Adipose tissue (tissue), 3 donors: Measurements from ENCODE around the gene PXDN. TPM values are rescaled to one million over a fixed set of nuclear protein-coding genes. Genes with fewer than 3 reads are reported as not detected.
"Not testable (repeated sequence)": the region's sequence is repeated elsewhere in the genome, so short reads cannot be mapped to it uniquely, and the experiment has no call there.

Experiments
- H3K27ac ChIP-seq: one replicate; pipeline ENCODE4 v1.5.1; 2013; ENCODE audit warnings: low read depth, low read length
- WGBS, 3 donors: extraction: QIAGEN DNeasy Blood & Tissue Kit; methylation state at CpG; one replicate each; pipeline ENCODE4 v1.1.7; 2013; 5-methylcytosine and 5-hydroxymethylcytosine counted together
- polyA plus RNA-seq, 3 donors: library from polyadenylated mRNA; stranded (reverse); fragments of 200-250 nt; gene quantifications; one replicate each; pipeline ENCODE4 v1.2.3, GENCODE V29; 2013
- donor health status: healthy with polysubstance abuse.
- donor health status: Bipolar disorder and iron deficiency.
- donor health status: healthy.

The PXDN gene
- polyA plus RNA-seq, 3 donors, result 10.2 to 132 (median 17.7) TPM

- 80 to 89% (median 84%) methylated on average over 20 of the region's 20 CpGs for WGBS, 3 donors
- no peak overlapping the region for H3K27ac ChIP-seq
These were observed 62.8 kb downstream of the PXDN start for GRCh38 chr2:1681323-1682180.

- WGBS, 3 donors, result 43 to 51% (median 50%) methylated on average over 3 of the region's 3 CpGs
- no peak overlapping the region for H3K27ac ChIP-seq
These were observed 63.3 kb downstream of the PXDN start for GRCh38 chr2:1681017-1681318.

GRCh38 chr2:1680222-1681016 is 63.9 kb downstream of the PXDN start:
- no peak overlapping the region for H3K27ac ChIP-seq
- 86 to 91% (median 89%) methylated on average over 33 of the region's 33 CpGs for WGBS, 3 donors

GRCh38 chr2:1679488-1680039 is 64.8 kb downstream of the PXDN start:
- not testable (repeated sequence) for H3K27ac ChIP-seq
- WGBS, 3 donors, result 89 to 96% (median 90%) methylated on average over 11 of the region's 11 CpGs

- WGBS, 3 donors, result 87 to 93% (median 93%) methylated on average over 7 of the region's 7 CpGs
- H3K27ac ChIP-seq, result not testable (repeated sequence)
These were observed 65.2 kb downstream of the PXDN start for GRCh38 chr2:1679065-1679464.

- WGBS, 3 donors, result 84 to 92% (median 90%) methylated on average over 14 of the region's 14 CpGs
- H3K27ac ChIP-seq, result no peak overlapping the region
These were observed 65.7 kb downstream of the PXDN start for GRCh38 chr2:1678609-1679008.

GRCh38 chr2:1677821-1678165 is 66.5 kb downstream of the PXDN start:
- H3K27ac ChIP-seq, result no peak overlapping the region
- WGBS, 3 donors, result 90 to 94% (median 93%) methylated on average over 12 of the region's 12 CpGs

- WGBS, 3 donors, result 82 to 91% (median 85%) methylated on average over 33 of the region's 33 CpGs
These were observed 67.1 kb downstream of the PXDN start for GRCh38 chr2:1676913-1677820.

GRCh38 chr2:1676091-1676912 is 68.0 kb downstream of the PXDN start:
- 84 to 92% (median 90%) methylated on average over 26 of the region's 26 CpGs for WGBS, 3 donors
- no peak overlapping the region for H3K27ac ChIP-seq

More at GRCh38 chr2:1676913-1677820, 67.1 kb downstream of the PXDN start:
- no peak overlapping the region for H3K27ac ChIP-seq

GRCh38 chr2:1675633-1676032 is 68.7 kb downstream of the PXDN start:
- WGBS, 3 donors, result 65 to 80% (median 76%) methylated on average over 8 of the region's 8 CpGs
- no peak overlapping the region for H3K27ac ChIP-seq

GRCh38 chr2:1674766-1675397 is 69.4 kb downstream of the PXDN start:
- H3K27ac ChIP-seq, result no peak overlapping the region
- WGBS, 3 donors, result 88 to 95% (median 92%) methylated on average over 18 of the region's 18 CpGs

- H3K27ac ChIP-seq, result no peak overlapping the region
- WGBS, 3 donors, result 79 to 91% (median 84%) methylated on average over 9 of the region's 9 CpGs
These were observed 70.0 kb downstream of the PXDN start for GRCh38 chr2:1674276-1674675.

GRCh38 chr2:1673160-1673944 is 71.0 kb downstream of the PXDN start:
- no peak overlapping the region for H3K27ac ChIP-seq
- WGBS, 3 donors, result 93 to 95% (median 94%) methylated on average over 18 of the region's 18 CpGs

GRCh38 chr2:1672738-1673137 is 71.6 kb downstream of the PXDN start:
- WGBS, 3 donors, result 75 to 96% (median 93%) methylated on average over 5 of the region's 5 CpGs
- H3K27ac ChIP-seq, result no peak overlapping the region

- 79 to 83% (median 81%) methylated on average over 3 of the region's 3 CpGs for WGBS, 3 donors
- H3K27ac ChIP-seq, result no peak overlapping the region
These were observed 72.4 kb downstream of the PXDN start for GRCh38 chr2:1671916-1672315.

- WGBS, 3 donors, result 69 to 86% (median 71%) methylated on average over 6 of the region's 6 CpGs
- H3K27ac ChIP-seq, result no peak overlapping the region
These were observed 73.7 kb downstream of the PXDN start for GRCh38 chr2:1670636-1671035.
